ENCODE results near the gene SERPINE2.

Gene SERPINE2

GRCh38 chr2:223929571-223930102 lies 109.4 kb downstream of the SERPINE2 start:
- Histone ChIP-seq H3K79me2 (peaks cover 28% of the 10 kb centered on the region), H3K4me1 (peaks cover 26% of the 10 kb centered on the region), H3K4me3 (ENCODE audit: low read depth, low read length) (peak overlapping the region; percentile 19), H3K27ac (peak overlapping the region; percentile 52), H3K27me3 (ENCODE audit: control insufficient read depth, insufficient read depth, low read length) (no peaks in the 10 kb centered on the region), H3K9me3 (ENCODE audit: control insufficient read depth, low read length) (no peaks in the 10 kb centered on the region), H2AFZ (no peak overlapping the region), H3K4me2 (ENCODE audit: low read length) (peak overlapping the region; percentile 14), H3K36me3 (ENCODE audit: control insufficient read depth, insufficient read depth, low read length) (no peaks in the 10 kb centered on the region), H3K9ac (no peak overlapping the region)
- TF ChIP-seq CTCF (IDR thresholded peaks at IDR 0.05): no peak

- Histone ChIP-seq H3K4me3 (ENCODE audit: low read depth, low read length) (no peak overlapping the region), H3K9me3 (ENCODE audit: control insufficient read depth, low read length) (no peaks in the 10 kb centered on the region), H3K27ac (no peak overlapping the region), H3K9ac (no peak overlapping the region), H3K4me1 (peaks cover 21% of the 10 kb centered on the region), H3K79me2 (peaks cover 30% of the 10 kb centered on the region), H2AFZ (no peak overlapping the region), H3K4me2 (ENCODE audit: low read length) (no peak overlapping the region), H3K27me3 (ENCODE audit: control insufficient read depth, insufficient read depth, low read length) (no peaks in the 10 kb centered on the region), H3K36me3 (ENCODE audit: control insufficient read depth, insufficient read depth, low read length) (no peaks in the 10 kb centered on the region)
- TF ChIP-seq CTCF (IDR thresholded peaks at IDR 0.05): no peak
Measured at GRCh38 chr2:223928113-223929006, 110.7 kb downstream of the SERPINE2 start.

GRCh38 chr2:223925106-223925505 lies 114.0 kb downstream of the SERPINE2 start:
- H3K4me3 ChIP-seq (ENCODE audit: low read depth, low read length): no peak overlapping the region
- H3K9ac ChIP-seq: no peak overlapping the region
- H3K79me2 ChIP-seq: peaks cover 48% of the 10 kb centered on the region
- TF ChIP-seq CTCF (IDR thresholded peaks at IDR 0.05): no peak
- no peaks in the 10 kb centered on the region for H3K36me3 ChIP-seq (ENCODE audit: control insufficient read depth, insufficient read depth, low read length)
- H3K4me2 ChIP-seq (ENCODE audit: low read length): no peak overlapping the region
- no peaks in the 10 kb centered on the region for H3K9me3 ChIP-seq (ENCODE audit: control insufficient read depth, low read length)
- H3K4me1 ChIP-seq: peaks cover 18% of the 10 kb centered on the region
- no peaks in the 10 kb centered on the region for H3K27me3 ChIP-seq (ENCODE audit: control insufficient read depth, insufficient read depth, low read length)
- H2AFZ ChIP-seq: no peak overlapping the region
- H3K27ac ChIP-seq: no peak overlapping the region
